GM04503 (cell line): ENCODE results near the gene KRT17.
"Not testable (repeated sequence)": the region's sequence is repeated elsewhere in the genome, so short reads cannot be mapped to it uniquely, and the experiment has no call there.

Source experiments
- DNase-seq: peaks from one replicate; pipeline ENCODE4 v3.0.0-alpha.2; 2012; ENCODE audit warnings: low read depth

Gene KRT17

GRCh38 chr17:41633556-41634199 lies 9.3 kb upstream of the KRT17 start:
- no peak for DNase-seq

- DNase-seq: no peak
These were observed 8.2 kb upstream of the KRT17 start for GRCh38 chr17:41632482-41633105.

- DNase-seq: no peak
These were observed 7.5 kb upstream of the KRT17 start for GRCh38 chr17:41631898-41632285.

- DNase-seq: no peak
These were observed 6.9 kb upstream of the KRT17 start for GRCh38 chr17:41631025-41631897.

GRCh38 chr17:41629826-41630670 lies 5.7 kb upstream of the KRT17 start:
- no peak for DNase-seq

GRCh38 chr17:41629316-41629715 lies 4.9 kb upstream of the KRT17 start:
- DNase-seq: no peak

- DNase-seq: not testable (repeated sequence)
These were observed 4.4 kb upstream of the KRT17 start for GRCh38 chr17:41628621-41629255.

GRCh38 chr17:41628073-41628370 lies 3.6 kb upstream of the KRT17 start:
- DNase-seq: not testable (repeated sequence)

GRCh38 chr17:41627316-41628072 lies 3.1 kb upstream of the KRT17 start:
- no peak for DNase-seq

- DNase-seq: not testable (repeated sequence)
These were observed 2.5 kb upstream of the KRT17 start for GRCh38 chr17:41626914-41627295.

GRCh38 chr17:41626028-41626913 lies 1.9 kb upstream of the KRT17 start:
- not testable (repeated sequence) for DNase-seq

GRCh38 chr17:41625602-41626001 lies 1.2 kb upstream of the KRT17 start:
- DNase-seq: no peak

GRCh38 chr17:41623184-41623861 lies 1.1 kb downstream of the KRT17 start:
- DNase-seq: not testable (repeated sequence)

GRCh38 chr17:41622340-41623183 lies 1.8 kb downstream of the KRT17 start:
- DNase-seq: not testable (repeated sequence)

- DNase-seq: no peak
These were observed 2.5 kb downstream of the KRT17 start for GRCh38 chr17:41621916-41622315.

GRCh38 chr17:41621435-41621817 lies 2.9 kb downstream of the KRT17 start:
- DNase-seq: not testable (repeated sequence)

- no peak for DNase-seq
These were observed 3.6 kb downstream of the KRT17 start for GRCh38 chr17:41620583-41621434.
